ENCODE data around the gene FBN1.

FBN1 gene

GRCh38 chr15:48388910-48389309, 256.6 kb downstream of the FBN1 start:
- DNase-seq: no peak

DNA sequence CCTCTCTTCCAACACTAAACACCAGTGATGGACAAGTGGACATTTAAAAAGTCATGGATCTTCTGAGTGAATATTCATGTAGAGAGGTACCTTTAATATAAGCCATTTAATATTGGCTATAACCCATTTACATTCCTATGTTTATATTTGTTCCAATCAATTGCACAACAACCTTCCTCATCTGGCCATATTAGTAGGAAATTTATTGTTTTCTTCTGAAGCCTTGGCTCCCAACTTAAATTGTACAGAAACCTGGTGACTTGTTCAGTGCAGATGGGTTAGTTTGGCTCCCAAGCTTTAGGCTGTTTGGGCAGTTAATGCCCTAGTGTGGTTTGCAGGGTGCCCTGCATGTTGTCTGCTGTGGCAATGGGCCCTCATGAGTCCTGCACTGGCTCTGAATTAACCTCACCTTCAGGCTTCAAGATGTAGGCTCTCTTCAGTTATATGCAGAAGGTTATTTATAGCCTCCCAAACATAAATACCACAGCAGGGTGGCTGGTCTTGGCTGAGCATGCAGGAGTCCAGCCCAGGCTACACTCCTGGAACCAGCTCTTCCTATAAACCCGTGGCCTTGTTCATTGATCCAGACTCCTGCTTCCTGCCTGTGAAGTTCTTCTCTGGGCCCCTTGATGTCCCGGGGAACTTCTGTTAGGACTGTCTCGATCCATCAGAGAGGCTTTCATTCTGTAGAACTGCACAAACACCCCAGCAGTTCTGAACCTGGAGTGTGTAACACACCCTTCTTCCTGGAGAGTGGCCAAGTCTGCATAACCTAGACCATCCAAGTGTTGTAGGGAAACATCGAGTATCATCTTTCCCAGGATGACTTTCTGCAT, 257.3 kb downstream of the FBN1 start:
- DNase-seq: no peak

- DNase-seq: no peak
Observed at GRCh38 chr15:48385031-48385830, 260.3 kb downstream of the FBN1 start.

DNA sequence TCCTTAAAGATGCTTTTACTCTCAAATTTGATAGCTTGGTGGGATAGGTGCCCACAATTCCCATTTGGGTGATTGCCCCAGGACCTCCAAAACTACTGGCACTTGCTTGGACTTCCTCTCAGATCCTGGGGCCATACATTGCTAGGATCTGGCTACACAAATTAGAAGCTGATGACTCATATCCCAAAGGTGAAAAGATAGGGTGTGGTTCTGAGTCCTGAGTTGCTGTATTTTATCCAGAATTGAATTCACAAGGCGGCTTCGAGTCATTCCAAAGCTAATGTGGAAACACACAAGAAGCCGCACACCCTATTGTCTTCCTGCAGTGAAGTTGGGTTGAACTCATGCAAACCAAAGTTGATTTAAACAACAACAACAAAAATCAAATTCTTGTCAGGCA, 260.9 kb downstream of the FBN1 start:
- DNase-seq: no peak

- DNase-seq: no peak
Observed at GRCh38 chr15:48383031-48383430, 262.5 kb downstream of the FBN1 start.

DNA sequence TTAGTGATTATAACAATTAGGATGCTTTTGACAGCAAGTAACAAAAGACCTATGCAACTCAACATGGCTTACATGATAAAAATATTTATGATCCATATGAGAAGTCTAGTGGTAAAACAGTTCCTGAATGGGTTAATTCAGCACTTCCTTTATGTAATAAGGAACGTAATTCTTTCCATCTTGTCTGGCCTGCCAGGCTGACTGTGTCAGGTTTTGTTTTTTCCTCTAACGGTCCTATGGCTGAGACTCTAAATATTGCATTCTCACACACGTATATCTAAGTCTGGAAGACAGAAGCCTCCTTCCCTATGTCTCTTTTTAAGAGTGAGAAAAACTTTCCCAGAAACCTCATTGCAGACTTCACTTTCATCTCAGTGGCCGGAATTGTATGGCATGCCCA, 263.6 kb downstream of the FBN1 start:
- no peak for DNase-seq

DNA sequence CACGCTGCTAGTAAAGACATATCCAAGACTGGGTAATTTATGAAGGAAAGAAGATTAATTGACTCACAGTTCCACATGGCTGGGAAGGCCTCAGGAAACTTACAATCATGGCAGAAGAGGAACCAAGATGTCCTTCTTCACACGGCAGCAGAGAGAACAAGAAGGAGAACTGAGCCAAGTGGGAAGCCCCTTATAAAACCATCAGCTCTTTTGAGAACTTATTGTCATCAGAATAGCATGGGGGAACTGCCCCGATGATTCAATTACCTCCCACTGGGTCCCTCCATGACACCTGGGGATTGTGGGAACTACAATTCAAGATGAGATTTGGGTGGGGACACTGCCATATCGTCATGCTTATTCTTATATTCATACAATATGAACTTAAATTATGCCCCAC, 265.3 kb downstream of the FBN1 start:
- no peak for DNase-seq

DNA sequence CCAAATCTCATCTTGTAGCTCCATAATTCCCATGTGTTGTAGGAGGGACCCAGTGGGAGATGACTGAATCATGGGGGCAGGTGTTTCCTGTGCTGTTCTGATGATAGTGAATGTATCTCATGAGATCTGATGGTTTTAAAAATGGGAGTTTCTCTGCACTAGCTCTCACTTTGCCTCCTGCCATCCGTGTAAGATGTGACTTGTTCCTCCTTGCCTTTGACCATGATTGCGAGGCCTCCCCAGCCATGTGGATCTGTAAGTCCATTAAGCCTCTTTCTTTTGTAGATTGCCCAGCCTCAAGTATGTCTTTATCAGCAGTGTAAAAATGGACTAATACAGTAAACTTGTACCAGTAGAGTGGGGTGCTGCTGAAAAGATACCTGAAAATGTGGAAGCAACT, 269.7 kb downstream of the FBN1 start:
- no peak for DNase-seq

- no peak for DNase-seq
Observed at GRCh38 chr15:48374472-48374871, 271.0 kb downstream of the FBN1 start.

GRCh38 chr15:48373821-48374451, 271.6 kb downstream of the FBN1 start:
- DNase-seq: no peak

GRCh38 chr15:48371961-48372360, 273.5 kb downstream of the FBN1 start:
- DNase-seq: no peak

GRCh38 chr15:48371550-48371949, 274.0 kb downstream of the FBN1 start:
- no peak for DNase-seq

DNA sequence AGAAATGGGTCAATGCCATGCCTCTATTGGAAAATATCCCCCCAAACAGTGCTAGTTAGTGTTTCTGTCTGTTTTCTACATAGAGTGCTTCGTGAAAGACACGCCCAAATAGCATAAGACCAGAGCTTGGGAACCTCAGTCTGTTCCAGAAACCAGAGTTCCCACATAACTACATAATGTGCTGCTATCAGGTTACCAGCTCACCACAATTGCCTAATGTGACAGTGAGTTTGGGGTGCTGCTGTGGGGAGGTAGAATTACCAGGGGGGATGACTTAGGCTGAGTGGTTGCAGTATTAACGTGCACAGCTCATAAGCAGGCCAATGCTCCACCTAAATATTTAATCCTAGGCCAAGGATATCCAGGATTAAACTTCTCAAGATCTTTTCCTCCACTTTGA, 275.0 kb downstream of the FBN1 start:
- no peak for DNase-seq

GRCh38 chr15:48367483-48367882, 278.0 kb downstream of the FBN1 start:
- no peak for DNase-seq

DNA sequence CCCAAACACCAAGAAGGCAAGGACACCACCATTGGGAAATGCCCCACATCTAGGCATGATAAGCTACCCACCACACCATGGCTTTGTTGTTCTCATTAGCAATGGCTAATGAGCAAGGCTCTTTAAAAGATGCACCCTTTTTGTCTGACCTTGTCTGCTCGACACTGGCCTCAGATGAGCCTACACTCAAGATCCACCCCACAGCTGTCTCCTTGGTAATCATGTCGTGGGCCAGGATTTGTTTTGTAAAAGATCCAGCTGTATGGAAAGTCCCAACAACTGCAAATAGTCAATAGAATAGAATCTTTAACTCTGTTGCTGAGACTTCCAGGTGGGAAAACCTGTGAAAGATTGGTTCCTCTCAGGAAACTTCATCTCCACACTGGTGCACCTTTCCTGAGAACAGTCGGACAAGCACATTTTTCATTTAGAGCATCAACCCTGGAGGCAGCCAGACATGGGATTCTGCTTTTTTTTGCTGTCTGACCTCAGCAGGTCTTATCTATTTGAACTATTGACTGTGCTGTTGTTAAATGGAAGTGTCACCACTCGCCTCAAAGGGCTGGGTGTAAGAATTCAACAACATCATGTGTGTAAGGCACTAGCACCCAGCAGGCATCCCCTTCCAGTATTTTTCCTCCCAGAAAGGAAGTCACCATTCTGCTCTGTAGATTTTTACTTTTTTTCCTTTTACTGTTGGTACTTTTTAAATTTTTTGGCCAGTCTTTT, 278.8 kb downstream of the FBN1 start:
- no peak for DNase-seq

GRCh38 chr15:48365575-48365974, 279.9 kb downstream of the FBN1 start:
- DNase-seq: no peak

GRCh38 chr15:48363474-48363873, 282.0 kb downstream of the FBN1 start:
- no peak for DNase-seq

DNA sequence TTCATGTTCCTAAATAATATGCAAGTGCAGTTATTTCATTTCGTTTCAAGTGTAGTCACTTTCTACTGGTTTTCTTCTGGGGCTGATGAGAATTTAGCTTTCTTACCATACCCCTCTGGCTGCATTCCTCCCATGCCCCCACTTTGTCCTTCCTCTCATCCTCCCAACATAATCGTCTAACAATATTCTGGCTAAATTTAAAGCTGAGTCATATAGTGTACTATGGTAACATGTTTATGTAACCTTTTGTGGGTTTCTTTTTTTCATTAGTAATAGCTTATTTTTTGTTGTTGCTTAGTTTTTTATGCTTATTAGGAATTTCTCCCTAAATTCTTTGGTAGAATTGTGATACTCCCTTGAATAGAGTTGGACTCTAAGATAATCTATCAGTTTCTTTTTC, 283.8 kb downstream of the FBN1 start:
- DNase-seq: no peak

DNA sequence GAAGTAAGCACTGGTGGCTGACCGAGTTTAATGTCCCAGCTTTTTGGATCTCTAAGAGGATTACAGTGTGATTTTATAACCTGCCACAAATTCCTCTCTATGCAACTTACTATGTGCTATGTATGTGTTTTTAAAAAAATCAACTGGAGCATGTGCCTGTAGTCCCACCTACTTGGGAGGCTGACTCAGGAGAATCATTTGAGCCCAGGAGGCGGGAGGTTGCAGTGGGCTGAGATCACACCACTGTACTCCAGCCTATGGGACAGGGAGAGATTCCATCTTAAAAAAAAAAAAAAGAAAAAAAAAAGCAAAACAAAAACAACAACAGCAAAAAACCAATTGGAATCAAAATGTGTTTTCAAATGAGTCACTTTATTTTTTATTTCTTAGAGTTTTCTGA, 284.7 kb downstream of the FBN1 start:
- DNase-seq: no peak
